T-cell (primary cell): ENCODE measurements around the gene SPTAN1. TPM values are rescaled to one million over a fixed set of nuclear protein-coding genes. Genes with fewer than 3 reads are reported as not detected.
"Not testable (repeated sequence)": the region's sequence is repeated elsewhere in the genome, so short reads cannot be mapped to it uniquely, and the experiment has no call there.

ENCODE experiments used
- ATAC-seq, 4 experiments: fragments of 200-7000 bp in 3 of 4; fragments of 150-1000 bp in 1 of 4; cut with Tn5 transposase; replicated peaks in 1 of 4; 1 replicate in 3 of 4; 2 replicates in 1 of 4; pipeline ENCODE4 v1.10.0; 2021; ENCODE audit warnings: moderate library complexity in 3 of 4, mild to moderate bottlenecking in 2 of 4, moderate number of reproducible peaks in 1 of 4
- CTCF ChIA-PET, 2 donors: fragments of 300-600 bp; sonication (Branson Sonifier 250); formaldehyde crosslinking; loops; one replicate each; lab custom pipeline; 2022; ENCODE audit warnings: antibody characterized with exemption in 2 of 2; lab: Charles Lee
- POLR2A ChIA-PET, 2 donors: fragments of 300-600 bp; sonication (Branson Sonifier 250); formaldehyde crosslinking; loops; one replicate each; lab custom pipeline; 2022; ENCODE audit warnings: antibody characterized with exemption in 2 of 2; lab: Charles Lee
- DNase-seq, 35 experiments: peaks; one replicate each; pipeline versions ENCODE4 v3.0.0 to v3.0.0-alpha.2; 2013 to 2023
- H3K27ac ChIP-seq: one replicate; pipeline ENCODE4 v1.5.1; 2013; ENCODE audit warnings: low read length
- H3K27me3 ChIP-seq, 2 experiments: replicated peaks in 1 of 2; 1 replicate in 1 of 2; 2 replicates in 1 of 2; pipeline versions ENCODE4 v1.6.1 to v1.7.0; 2013; ENCODE audit warnings: low read length in 1 of 2, mixed read lengths in 1 of 2; ENCODE audit not compliant: control insufficient read depth in 2 of 2, insufficient read depth in 2 of 2; ENCODE audit errors: extremely low read depth in 1 of 2
- H3K36me3 ChIP-seq, 2 donors: 1 replicate in 1 of 2; 2 replicates in 1 of 2; pipeline versions ENCODE4 v1.6.1 to v1.7.0; 2013; ENCODE audit warnings: low read length in 1 of 2; ENCODE audit not compliant: control insufficient read depth in 2 of 2, insufficient read depth in 1 of 2; ENCODE audit errors: extremely low read depth in 1 of 2
- H3K4me1 ChIP-seq, 2 experiments: 1 replicate in 1 of 2; 2 replicates in 1 of 2; pipeline versions ENCODE4 v1.6.1 to v1.7.0; 2013; ENCODE audit warnings: low read length in 2 of 2, mixed read lengths in 1 of 2; ENCODE audit not compliant: insufficient read depth in 2 of 2, control insufficient read depth in 1 of 2; ENCODE audit errors: extremely low read depth in 1 of 2
- H3K4me3 ChIP-seq, 2 donors: 1 replicate in 1 of 2; 2 replicates in 1 of 2; pipeline versions ENCODE4 v1.5.1 to v1.7.0; 2013; ENCODE audit warnings: mild to moderate bottlenecking in 2 of 2, low read length in 1 of 2, moderate library complexity in 1 of 2; ENCODE audit not compliant: control insufficient read depth in 1 of 2; ENCODE audit errors: extremely low read depth in 1 of 2
- H3K9me3 ChIP-seq: 2 replicates; pipeline ENCODE4 v1.7.0; 2013
- H3K27ac Mint-ChIP-seq, 2 donors: one replicate each; pipeline ENCODE4 v1.8.0; 2020 to 2021; ENCODE audit warnings: mild to moderate bottlenecking in 2 of 2, mixed read lengths in 2 of 2
- H3K27me3 Mint-ChIP-seq, 2 donors: one replicate each; pipeline ENCODE4 v1.8.0; 2021 to 2022; ENCODE audit warnings: mixed read lengths in 2 of 2
- H3K36me3 Mint-ChIP-seq: one replicate; pipeline ENCODE4 v1.8.0; 2021; ENCODE audit warnings: mixed read lengths
- H3K4me1 Mint-ChIP-seq, 3 donors: one replicate each; pipeline ENCODE4 v1.8.0; 2020 to 2022; ENCODE audit warnings: mixed read lengths in 3 of 3, mild to moderate bottlenecking in 1 of 3
- H3K4me3 Mint-ChIP-seq, 3 donors: one replicate each; pipeline ENCODE4 v1.8.0; 2020 to 2022; ENCODE audit warnings: mild to moderate bottlenecking in 3 of 3, mixed read lengths in 3 of 3, moderate library complexity in 3 of 3
- H3K9me3 Mint-ChIP-seq, 3 donors: one replicate each; pipeline ENCODE4 v1.8.0; 2020 to 2022; ENCODE audit warnings: mixed read lengths in 3 of 3
- WGBS: methylation state at CpG from one replicate; pipeline ENCODE4 v1.1.5; 2013; ENCODE audit warnings: missing lambda C conversion rate; ENCODE audit not compliant: insufficient coverage; 5-methylcytosine and 5-hydroxymethylcytosine counted together
- total RNA-seq, 35 experiments: library from RNA in 6 of 35; stranded (reverse) in 6 of 35; fragments of 120-200 nt in 1 of 35; gene quantifications; one replicate each; pipeline versions ENCODE4 v1.2.1 to v1.2.4 and lab custom pipeline; 2013 to 2026

Gene SPTAN1
- total RNA-seq, 5 donors from 2014 or later (not counting 1 experiment from before 2014, with no cell fraction given) = 446 to 594 (median 461) TPM

DNA sequence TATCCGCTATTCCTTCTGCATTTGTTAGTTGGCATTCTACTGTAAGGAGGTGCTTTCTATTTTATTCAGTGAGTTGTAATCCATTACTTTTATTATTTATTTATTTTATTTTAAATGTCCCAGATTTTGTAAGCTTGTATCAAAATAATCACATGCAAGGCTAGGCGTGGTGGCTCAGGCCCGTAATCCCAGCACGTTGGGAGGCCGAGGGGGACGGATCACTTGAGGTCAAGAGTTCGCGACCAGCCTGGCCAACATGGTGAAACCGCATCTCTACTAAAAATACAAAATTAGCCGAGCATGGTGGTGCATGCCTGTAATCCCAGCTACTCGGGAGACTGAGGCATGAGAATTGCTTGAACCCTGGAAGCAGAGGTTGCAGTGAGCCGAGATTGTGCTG, 46.5 kb upstream of the SPTAN1 start:
- H3K9me3 Mint-ChIP-seq, CTCF ChIA-PET, H3K27me3 Mint-ChIP-seq, DNase-seq, ATAC-seq, H3K27ac ChIP-seq, H3K27me3 ChIP-seq, H3K9me3 ChIP-seq, H3K27ac Mint-ChIP-seq, H3K4me3 ChIP-seq: not testable (repeated sequence)
- Mint-ChIP-seq H3K4me1 (peaks cover 29 to 34% (median 33%) of the 10 kb centered on the region in 3 donors), H3K4me3 (peak overlapping the region; percentile 99 to 100 (median 99)), H3K36me3 (peaks cover 14% of the 10 kb centered on the region)
- H3K4me1 ChIP-seq = peaks cover 9 to 30% of the 10 kb centered on the region in 2 experiments
- whole genome bisulfite sequencing = 100% methylated on average over 7 of the region's 12 CpGs
- H3K36me3 ChIP-seq = peaks cover 2 to 34% of the 10 kb centered on the region in 2 donors
- POLR2A ChIA-PET = interaction anchor here (0.6 to 1.3 kb wide), 3 partner anchors 45 to 572 kb away, joined by 3 to 7 read pairs (median 3); no protein-coding TSS in a partner anchor

DNA sequence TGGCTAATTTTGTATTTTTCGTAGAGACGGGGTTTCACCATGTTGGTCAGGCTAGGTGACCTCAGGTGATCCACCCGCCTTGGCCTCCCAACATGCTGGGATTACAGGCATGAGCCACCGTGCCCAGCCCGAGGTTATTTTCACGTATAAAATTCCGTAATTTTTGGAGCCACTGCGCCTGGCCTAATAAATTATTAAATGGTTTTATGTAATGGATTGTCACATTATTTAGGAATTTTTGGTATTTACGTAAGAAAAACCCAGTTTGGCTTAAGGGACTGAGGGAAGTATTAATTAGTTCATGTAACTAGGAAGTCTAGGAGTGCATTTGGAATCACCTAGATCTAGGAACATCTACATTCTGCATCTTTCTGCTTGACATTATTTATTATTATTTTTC, 39.6 kb upstream of the SPTAN1 start:
- H3K4me3 Mint-ChIP-seq = no peak overlapping the region
- Histone ChIP-seq H3K4me1 (peaks cover 0 to 25% of the 10 kb centered on the region in 2 experiments), H3K4me3 (no peak overlapping the region), H3K36me3 (peaks cover 7 to 50% of the 10 kb centered on the region in 2 donors), H3K27me3 (no peaks in the 10 kb centered on the region), H3K9me3 (no peaks in the 10 kb centered on the region), H3K27ac (no peak overlapping the region)
- ATAC-seq (no peak), DNase-seq (no peak)
- no peaks in the 10 kb centered on the region for H3K27me3 Mint-ChIP-seq
- no peaks in the 10 kb centered on the region for H3K9me3 Mint-ChIP-seq
- 98% methylated on average over 8 of the region's 9 CpGs for WGBS
- ChIA-PET POLR2A (no interaction called here), CTCF (interaction anchor here in 1 of 2 donors (0.7 kb wide), 1 partner anchor 157 kb away, joined by 3 read pairs; no protein-coding TSS in a partner anchor)
- H3K4me1 Mint-ChIP-seq = peaks cover 16 to 22% (median 20%) of the 10 kb centered on the region in 3 donors
- H3K36me3 Mint-ChIP-seq = peaks cover 37% of the 10 kb centered on the region
- H3K27ac Mint-ChIP-seq = no peak overlapping the region

DNA sequence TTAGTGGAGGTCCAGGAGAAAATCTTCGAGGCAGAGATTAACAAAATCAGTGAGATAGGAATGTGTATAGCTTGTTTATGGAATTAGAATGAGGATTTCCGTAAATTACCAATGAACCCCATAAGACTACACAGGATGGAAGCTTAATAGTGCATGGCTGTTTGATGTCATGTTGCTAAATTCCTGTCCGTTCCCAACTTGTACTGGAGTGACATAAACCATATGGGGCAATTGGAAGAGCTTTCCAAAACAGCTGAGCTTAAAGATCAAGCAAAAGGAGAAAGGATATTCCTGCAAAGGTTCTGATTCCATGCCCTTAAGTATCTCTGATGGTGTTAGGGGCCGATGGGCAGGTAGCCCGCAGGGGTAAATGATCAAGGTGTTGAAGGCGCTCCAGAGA, 30.4 kb upstream of the SPTAN1 start:
- Mint-ChIP-seq H3K9me3 (no peaks in the 10 kb centered on the region), H3K4me1 (peaks cover 0 to 6% (median 3%) of the 10 kb centered on the region in 3 donors), H3K4me3 (no peak overlapping the region), H3K27me3 (no peaks in the 10 kb centered on the region), H3K36me3 (peaks cover 49% of the 10 kb centered on the region), H3K27ac (no peak overlapping the region)
- ChIA-PET POLR2A (interaction anchor here (0.6 kb wide), 2 partner anchors 10 to 30 kb away, joined by 5 to 6 read pairs; no protein-coding TSS in a partner anchor), CTCF (no interaction called here)
- Histone ChIP-seq H3K9me3 (no peaks in the 10 kb centered on the region), H3K4me3 (no peak overlapping the region), H3K27ac (no peak overlapping the region), H3K27me3 (no peaks in the 10 kb centered on the region), H3K36me3 (peaks cover 5 to 67% of the 10 kb centered on the region in 2 donors), H3K4me1 (no peaks in the 10 kb centered on the region)
- WGBS = 88% methylated on average over 4 of the region's 6 CpGs
- ATAC-seq (no peak), DNase-seq (no peak)

DNA sequence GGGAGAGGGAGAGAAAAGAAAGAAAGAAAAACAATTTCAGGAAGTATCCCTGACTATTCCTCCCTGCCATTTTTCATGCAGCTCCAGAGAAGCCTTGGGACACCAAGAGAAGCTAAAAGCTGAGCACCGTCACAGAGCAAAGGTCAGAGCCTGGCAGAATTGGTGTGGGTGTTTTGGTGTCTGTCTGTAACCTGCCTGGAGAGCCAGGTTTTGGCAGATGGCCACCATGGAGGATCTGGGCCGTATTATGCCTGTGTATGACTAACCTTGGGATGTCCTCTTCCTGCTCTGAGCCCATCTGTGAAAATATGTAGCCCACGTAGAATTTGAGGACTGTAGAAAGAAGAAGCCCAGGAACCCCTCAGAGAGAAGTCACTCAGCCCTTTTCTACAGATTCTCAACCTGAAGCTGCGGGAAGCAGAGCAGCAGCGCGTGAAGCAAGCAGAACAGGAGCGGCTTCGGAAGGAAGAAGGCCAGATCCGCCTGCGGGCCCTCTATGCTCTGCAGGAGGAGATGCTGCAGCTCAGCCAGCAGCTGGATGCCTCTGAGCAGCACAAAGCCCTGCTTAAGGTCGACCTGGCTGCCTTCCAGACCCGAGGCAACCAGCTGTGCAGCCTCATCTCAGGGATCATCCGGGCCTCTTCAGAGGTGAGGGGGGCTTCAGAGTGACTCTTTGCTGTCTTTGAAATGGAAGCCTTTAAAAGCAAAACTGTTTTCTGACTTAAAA, 29.0 kb upstream of the SPTAN1 start:
- Mint-ChIP-seq H3K27ac (peak overlapping the region in 1 of 2 donors; percentile 58), H3K27me3 (no peaks in the 10 kb centered on the region), H3K4me3 (no peak overlapping the region), H3K9me3 (no peaks in the 10 kb centered on the region), H3K36me3 (peaks cover 44% of the 10 kb centered on the region), H3K4me1 (peaks cover 0 to 6% (median 0%) of the 10 kb centered on the region in 3 donors)
- H3K27me3 ChIP-seq = no peaks in the 10 kb centered on the region
- WGBS = 65% methylated on average over 6 of the region's 13 CpGs
- ChIA-PET CTCF (no interaction called here), POLR2A (interaction anchor here in 1 of 2 donors (0.5 kb wide), 1 partner anchor 34 kb away, joined by 7 read pairs; no protein-coding TSS in a partner anchor)
- H3K36me3 ChIP-seq = peaks cover 5 to 63% of the 10 kb centered on the region in 2 donors
- H3K4me1 ChIP-seq = no peaks in the 10 kb centered on the region
- ATAC-seq (no peak), DNase-seq (no peak)
- no peak overlapping the region for H3K27ac ChIP-seq
- H3K4me3 ChIP-seq = no peak overlapping the region
- H3K9me3 ChIP-seq = no peaks in the 10 kb centered on the region

DNA sequence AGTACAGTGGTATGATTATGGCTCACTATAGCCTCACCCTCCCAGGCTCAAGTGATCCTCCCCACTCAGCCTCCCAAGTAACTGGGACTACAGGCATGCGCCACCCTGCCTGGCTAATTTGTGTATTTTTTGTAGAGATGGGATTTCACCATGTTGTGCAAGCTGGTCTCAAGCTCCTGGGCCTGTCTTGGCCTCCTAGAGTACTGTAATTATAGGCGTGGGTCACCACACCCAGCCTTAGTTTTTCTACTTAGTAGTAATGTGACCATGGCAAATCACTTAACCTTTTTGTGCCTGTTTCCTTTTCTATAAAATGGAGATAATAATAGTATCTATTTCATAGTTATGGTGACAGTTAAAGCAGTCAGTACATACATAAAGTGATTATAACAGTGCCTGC, 25.7 kb upstream of the SPTAN1 start:
- H3K4me3 ChIP-seq = no peak overlapping the region
- CTCF ChIA-PET = interaction anchor here in 1 of 2 donors (0.6 kb wide), 1 partner anchor 115 kb away, joined by 3 read pairs; no protein-coding TSS in a partner anchor
- Mint-ChIP-seq H3K27me3 (no peaks in the 10 kb centered on the region), H3K27ac (no peak overlapping the region), H3K4me1 (peaks cover 0 to 6% (median 0%) of the 10 kb centered on the region in 3 donors), H3K9me3 (no peaks in the 10 kb centered on the region), H3K4me3 (no peak overlapping the region), H3K36me3 (peaks cover 41% of the 10 kb centered on the region)
- WGBS = no CpG with 5 or more reads among the region's 2 CpGs
- no peaks in the 10 kb centered on the region for H3K9me3 ChIP-seq
- ATAC-seq = no peak
- POLR2A ChIA-PET = interaction anchor here in 1 of 2 donors (0.5 kb wide), 1 partner anchor 19 kb away, joined by 5 read pairs; no protein-coding TSS in a partner anchor
- no peak overlapping the region for H3K27ac ChIP-seq
- no peaks in the 10 kb centered on the region for H3K27me3 ChIP-seq
- no peaks in the 10 kb centered on the region for H3K4me1 ChIP-seq
- DNase-seq = no peak
- peaks cover 13 to 81% of the 10 kb centered on the region in 2 donors for H3K36me3 ChIP-seq

DNA sequence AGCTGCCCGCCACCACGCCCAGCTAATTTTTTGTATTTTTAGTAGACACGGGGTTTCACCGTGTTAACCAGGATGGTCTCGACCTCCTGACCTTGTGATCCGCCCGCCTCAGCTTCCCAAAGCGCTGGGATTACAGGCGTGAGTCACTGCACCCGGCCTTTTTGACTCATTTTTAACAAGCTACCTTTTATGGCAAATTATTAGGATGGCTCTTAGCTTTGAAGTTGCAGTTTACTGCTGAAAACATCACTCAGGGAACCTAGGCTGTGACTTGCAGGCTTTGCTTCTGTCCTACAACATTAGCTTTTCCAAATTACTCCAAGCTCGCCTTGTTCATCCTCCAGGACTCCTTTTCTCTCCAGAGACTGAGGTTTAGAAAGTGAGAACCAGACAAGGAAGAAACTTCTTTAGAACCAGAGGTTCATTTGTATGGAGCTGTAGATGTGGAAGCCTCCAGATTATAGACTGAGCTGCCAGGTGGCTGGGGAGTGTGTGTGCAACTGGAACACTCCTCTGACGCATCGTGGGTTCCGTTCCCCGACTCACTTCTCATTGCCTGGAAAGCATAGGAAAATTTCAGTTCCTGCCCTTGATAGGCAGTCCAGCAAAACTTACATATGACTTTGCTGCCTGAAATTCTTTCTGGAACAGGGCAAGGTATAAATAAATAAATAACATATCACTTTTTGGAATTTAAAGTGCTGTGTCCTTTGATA, 23.8 kb upstream of the SPTAN1 start:
- Histone ChIP-seq H3K9me3 (no peaks in the 10 kb centered on the region), H3K27me3 (no peaks in the 10 kb centered on the region), H3K27ac (no peak overlapping the region), H3K4me1 (no peaks in the 10 kb centered on the region), H3K36me3 (peaks cover 8 to 81% of the 10 kb centered on the region in 2 donors), H3K4me3 (no peak overlapping the region)
- no peaks in the 10 kb centered on the region for H3K9me3 Mint-ChIP-seq
- 96% methylated on average over 9 of the region's 15 CpGs for WGBS
- DNase-seq = no peak
- CTCF ChIA-PET = no interaction called here
- POLR2A ChIA-PET = no interaction called here
- no peak overlapping the region for H3K4me3 Mint-ChIP-seq
- H3K27ac Mint-ChIP-seq = no peak overlapping the region
- H3K4me1 Mint-ChIP-seq = no peaks in the 10 kb centered on the region
- H3K27me3 Mint-ChIP-seq = no peaks in the 10 kb centered on the region
- no peak for ATAC-seq
- H3K36me3 Mint-ChIP-seq = peaks cover 42% of the 10 kb centered on the region
